GM19463 (cell line): ENCODE data around the gene KCNQ1OT1.

Experiments used
- ATAC-seq: cut with Tn5 transposase; IDR thresholded peaks from one replicate; pipeline ENCODE4 v1.9.1; 2021; ENCODE audit warnings: mild to moderate bottlenecking, moderate library complexity; ENCODE audit not compliant: unreplicated experiment

Gene KCNQ1OT1

GRCh38 chr11:2669634-2670469 lies 29.9 kb downstream of the KCNQ1OT1 start:
- no peak for ATAC-seq

- no peak for ATAC-seq
Observed at GRCh38 chr11:2668876-2669275, 30.9 kb downstream of the KCNQ1OT1 start.

DNA sequence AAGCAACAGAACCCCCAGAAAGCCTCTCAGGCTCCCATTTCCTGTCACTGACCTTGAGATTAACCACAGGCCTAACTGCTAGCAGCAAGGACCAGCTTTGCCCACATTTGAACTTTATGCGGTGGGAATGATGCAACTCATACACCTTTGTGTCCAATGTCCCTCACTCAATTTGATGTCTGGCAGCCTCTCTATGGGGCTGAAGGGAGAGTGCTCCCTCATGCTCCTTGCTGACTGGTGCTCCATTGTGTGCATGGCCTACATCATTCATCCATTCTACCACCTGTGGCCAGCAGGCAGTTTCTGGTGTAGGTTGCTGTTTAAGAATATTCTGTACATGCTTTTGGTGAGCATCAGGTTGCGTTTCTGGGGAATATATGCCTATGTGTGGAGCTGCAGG lies 31.9 kb downstream of the KCNQ1OT1 start:
- no peak for ATAC-seq

GRCh38 chr11:2666828-2667570 lies 32.8 kb downstream of the KCNQ1OT1 start:
- ATAC-seq, result no peak

DNA sequence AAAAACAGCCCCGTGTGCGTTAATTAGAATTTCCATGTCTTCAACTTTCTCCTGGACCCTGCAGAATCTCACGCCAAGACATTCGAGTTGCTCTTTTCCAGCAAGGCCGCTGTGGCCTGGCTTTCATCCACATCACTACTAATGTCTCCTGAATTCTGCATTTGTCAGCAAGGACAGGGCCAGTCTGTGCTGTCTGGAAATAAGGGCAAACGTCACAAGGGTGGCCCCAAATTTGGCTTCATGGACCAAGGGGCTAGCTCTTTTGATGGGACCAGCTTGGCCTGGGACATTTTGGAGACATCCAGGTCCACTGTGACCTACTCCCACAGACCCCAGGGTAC lies 33.4 kb downstream of the KCNQ1OT1 start:
- no peak for ATAC-seq

DNA sequence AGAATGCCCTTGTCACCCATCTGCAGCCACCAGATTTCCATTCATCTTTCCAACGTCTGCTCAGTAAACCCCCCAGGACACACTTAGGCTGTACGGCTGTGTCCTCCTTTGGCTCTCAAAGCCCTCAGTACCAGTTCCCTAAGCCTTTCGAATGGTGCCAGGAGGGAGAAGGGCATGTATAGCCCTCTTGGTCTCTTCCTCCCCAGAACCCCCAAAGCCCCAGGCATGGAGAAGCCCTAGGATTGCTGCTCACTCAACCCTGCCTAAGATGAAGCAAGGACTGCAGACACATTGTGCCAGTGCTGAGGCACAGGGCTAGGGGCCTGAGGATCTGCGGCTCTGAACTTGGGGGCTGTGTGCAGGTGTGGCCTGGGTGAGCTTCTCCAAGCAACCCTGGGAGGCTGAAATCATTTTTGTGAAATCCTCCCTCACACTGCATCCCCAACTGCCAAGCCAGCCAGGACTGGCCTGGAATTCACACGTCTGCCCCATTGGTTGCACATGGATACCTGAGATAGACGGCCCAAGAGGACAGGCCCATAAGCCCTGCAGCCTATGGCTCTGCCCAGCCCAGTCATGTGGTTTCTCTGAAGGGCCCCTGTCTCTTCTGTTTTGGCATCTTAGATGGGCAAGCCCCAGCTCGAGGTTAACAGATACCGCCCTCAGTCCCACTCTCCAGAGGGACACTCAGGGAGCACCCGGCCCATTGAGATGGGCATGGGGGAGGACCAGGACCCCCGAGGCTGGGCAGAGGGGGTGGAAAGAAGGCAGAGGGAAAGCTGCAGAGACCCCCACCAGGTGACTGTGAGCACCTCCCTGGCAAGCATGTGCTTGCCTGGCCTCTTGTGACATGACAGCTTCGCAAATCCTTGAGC lies 34.0 kb downstream of the KCNQ1OT1 start:
- no peak for ATAC-seq

- ATAC-seq, result no peak
Observed at GRCh38 chr11:2664791-2665525, 34.8 kb downstream of the KCNQ1OT1 start.

GRCh38 chr11:2664376-2664775 lies 35.4 kb downstream of the KCNQ1OT1 start:
- ATAC-seq, result no peak

GRCh38 chr11:2663915-2664314 lies 35.9 kb downstream of the KCNQ1OT1 start:
- ATAC-seq, result no peak

DNA sequence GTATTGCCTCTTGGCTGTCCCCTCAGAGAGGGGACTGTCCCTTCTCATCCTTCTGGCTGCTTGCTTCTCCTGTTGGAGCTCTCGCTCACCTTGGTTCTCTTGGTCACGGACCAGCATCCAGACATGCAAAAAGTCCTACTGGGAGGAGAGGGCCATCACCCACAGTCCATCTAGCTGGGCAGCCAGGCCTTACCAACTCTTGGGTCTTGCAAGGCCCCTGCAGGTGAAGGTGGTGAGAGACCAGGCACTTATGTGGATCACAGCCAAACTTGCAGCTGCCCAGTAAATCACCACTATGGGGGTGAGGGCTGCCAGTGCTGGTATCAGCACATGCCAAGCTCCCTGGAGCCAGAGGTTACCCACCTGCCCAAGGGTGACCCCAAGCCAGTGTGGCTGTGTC lies 36.3 kb downstream of the KCNQ1OT1 start:
- ATAC-seq, result no peak

DNA sequence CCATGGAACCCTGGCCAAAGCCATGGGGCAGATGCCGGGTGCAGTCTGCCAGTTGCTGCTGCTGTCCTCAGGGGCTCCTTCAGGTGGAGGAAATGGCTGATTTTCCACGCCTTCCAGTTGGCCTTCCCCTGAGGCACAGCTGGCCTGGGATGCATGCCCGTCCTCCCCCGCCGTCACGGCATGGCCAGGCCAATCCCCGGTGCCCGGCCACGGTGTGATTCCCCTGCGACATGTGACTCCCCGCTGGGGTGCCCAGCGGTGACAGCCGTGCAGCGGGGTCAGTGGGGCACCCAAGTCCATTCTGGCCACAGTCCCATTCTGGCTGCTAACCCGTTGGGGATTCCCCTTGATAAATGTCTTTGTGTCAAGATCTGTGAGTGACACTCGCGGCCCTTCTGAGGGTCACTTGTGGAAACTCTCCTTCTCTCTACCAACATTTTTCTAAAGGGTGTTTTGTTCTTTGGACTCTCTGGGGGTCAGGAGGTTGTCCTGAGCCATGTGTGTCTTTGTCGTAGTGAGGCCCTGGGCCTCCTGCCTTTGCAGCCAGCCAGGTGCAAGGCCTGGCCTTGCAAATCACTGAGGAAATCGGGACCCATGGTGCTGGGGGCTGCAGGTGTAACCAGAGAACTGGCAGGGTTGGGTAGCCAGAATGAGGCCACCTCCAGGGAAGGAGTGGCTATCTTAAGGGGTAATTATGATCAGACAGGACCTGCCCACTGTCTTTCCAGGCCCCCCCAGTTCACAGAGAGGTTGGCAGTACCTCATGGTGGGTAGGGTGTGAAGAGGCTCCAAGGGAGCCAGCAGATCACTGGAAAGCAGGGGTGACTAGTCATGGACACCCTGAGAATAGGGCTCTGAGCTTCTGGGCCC lies 37.1 kb downstream of the KCNQ1OT1 start:
- ATAC-seq, result no peak

GRCh38 chr11:2662024-2662312 lies 37.8 kb downstream of the KCNQ1OT1 start:
- ATAC-seq, result no peak

- no peak for ATAC-seq
Observed at GRCh38 chr11:2661173-2662023, 38.4 kb downstream of the KCNQ1OT1 start.

- ATAC-seq, result no peak
Observed at GRCh38 chr11:2660357-2660939, 39.3 kb downstream of the KCNQ1OT1 start.

DNA sequence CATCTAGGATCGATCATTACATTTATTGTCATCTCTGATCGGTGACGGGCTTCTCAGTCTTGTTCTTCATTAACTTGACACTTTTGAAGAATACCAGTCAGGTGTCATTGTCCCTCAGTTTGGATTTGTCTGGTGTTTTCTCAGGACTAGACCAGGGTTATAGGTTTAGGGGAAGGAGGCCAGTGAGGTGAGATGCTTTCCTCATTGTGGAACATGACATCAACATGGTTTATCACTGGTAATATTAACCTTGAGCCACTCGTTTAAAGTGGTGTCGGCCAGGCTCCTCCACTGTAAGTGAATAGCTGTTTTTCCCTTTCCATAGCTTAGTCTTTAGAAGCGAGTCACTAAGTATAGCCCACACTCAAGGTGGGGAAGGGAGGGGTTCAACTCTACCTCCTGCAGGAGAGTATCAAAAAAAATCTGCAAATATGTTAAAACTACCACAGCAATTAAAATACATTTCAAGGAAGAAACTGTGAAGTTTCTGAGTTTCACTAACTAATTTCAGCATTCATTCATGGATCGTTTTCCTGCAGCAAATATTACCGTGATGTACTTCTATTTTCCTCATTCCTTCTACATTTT lies 42.0 kb downstream of the KCNQ1OT1 start:
- ATAC-seq, result no peak

GRCh38 chr11:2656859-2657258 lies 42.9 kb downstream of the KCNQ1OT1 start:
- no peak for ATAC-seq

DNA sequence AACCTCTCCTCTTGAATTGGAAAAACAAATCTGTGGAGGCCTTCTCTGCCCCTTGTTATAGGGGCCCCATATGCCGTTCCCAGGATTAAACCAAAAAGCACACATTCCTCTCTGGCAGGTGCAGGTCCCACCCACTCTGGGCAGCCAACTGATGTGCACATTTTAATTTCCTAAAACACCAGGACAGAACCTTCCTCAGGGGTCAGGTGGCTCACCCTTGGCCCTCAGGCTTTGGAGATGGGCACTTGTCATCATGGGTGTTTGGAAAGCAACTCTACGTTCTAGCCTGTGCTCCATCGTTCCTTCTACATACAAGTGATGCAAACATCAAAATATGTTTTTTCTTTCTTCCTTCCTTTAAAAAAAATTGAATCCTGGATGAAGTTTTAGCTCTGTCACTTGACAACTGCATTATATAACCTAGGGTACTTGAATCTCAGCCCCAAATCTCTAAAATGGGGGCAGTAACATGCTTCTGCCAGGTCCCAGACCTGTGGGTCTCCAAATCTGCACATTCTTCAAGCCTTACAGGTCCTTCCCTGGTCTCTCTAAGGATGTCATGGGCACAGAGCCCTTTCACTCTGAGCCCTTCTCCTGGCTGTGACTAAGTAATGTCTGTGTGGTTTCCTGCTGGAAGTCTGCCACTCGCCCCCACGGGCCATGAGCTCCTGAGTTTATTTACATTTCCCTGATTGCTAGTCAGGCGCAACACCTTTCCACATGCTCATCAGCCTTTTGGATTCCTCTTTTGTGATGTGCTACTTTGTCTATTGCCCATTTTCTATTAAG lies 43.8 kb downstream of the KCNQ1OT1 start:
- no peak for ATAC-seq
